Stimulated activated CD8-positive, alpha-beta memory T cell treated with anti-CD3 and anti-CD28 coated beads, Interleukin-4, amount 100 ng/mL, for 48 hours (primary cell): ENCODE measurements around the gene CCSER1.

Source experiments
- DNase-seq: peaks from one replicate; pipeline ENCODE4 v3.0.0-alpha.2; 2020

The CCSER1 gene

DNA sequence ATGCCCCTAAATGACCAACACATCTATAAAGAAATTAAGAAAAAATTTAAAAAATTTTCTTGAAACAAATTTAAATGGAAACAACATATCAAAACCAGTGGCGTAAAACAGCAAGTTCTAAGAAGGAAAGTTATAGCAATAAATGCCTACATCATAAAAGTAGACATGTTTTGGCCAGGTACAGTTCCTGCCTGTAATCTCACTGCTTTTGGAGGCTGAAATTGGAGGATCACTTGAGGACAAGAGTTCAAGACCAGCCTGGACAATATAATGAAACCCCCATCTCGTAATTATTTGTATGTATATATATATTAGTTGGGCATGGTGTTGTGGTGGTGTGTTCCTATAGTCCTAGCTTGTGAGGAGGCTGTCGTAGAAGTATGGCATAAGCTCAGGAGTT lies 1504.1 kb downstream of the CCSER1 start:
- DNase-seq, result no peak

GRCh38 chr4:91636083-91636482 lies 1508.9 kb downstream of the CCSER1 start:
- DNase-seq, result no peak
